Aorta (tissue), 4 donors: ENCODE measurements around the gene EIF2AK2. TPM values are rescaled to one million over a fixed set of nuclear protein-coding genes. Genes with fewer than 3 reads are reported as not detected.

Experiments used
- polyA plus RNA-seq, 2 donors: library from polyadenylated mRNA; stranded (reverse); fragments of 200-250 nt; gene quantifications; one replicate each; pipeline ENCODE4 v1.2.3, GENCODE V29; 2013
- total RNA-seq, 2 donors: library from RNA; stranded (reverse); fragmentation: NEBNext Ultra II Directional; extraction: Animal tissue kit (Norgen Biotek cat#: 25700); gene quantifications; one replicate each; pipeline ENCODE4 v1.2.1, GENCODE V29; 2021
- donor health status: healthy with polysubstance abuse.
- donor health status: Bipolar disorder and iron deficiency.
- donor health status: DM: no; HTN: no; CAD: no.
- donor health status: DM: yes; HTN: yes; CAD: no.

EIF2AK2 gene
- total and polyA plus RNA-seq, 4 donors = 8.4 to 49.5 (median 28.4) TPM

Other genes with a start within 250 kb of the EIF2AK2 start
- gene STRN, start 190.4 kb downstream of the EIF2AK2 start, total RNA-seq = 10 to 100 TPM; 31.8 to 33.8 TPM
- gene STRN, start 190.4 kb downstream of the EIF2AK2 start, polyA plus RNA-seq = 1 to 10 TPM; 5.1 to 6.1 TPM
- 10 to 100 TPM; 19.9 to 28.2 TPM for gene HEATR5B, start 72.6 kb downstream of the EIF2AK2 start, total RNA-seq
- 10 to 100 TPM in 1 of 2 donors, 1 to 10 TPM in 1; 5.0 to 10.1 TPM for gene HEATR5B, start 72.6 kb downstream of the EIF2AK2 start, polyA plus RNA-seq
- gene GPATCH11, start 72.5 kb downstream of the EIF2AK2 start, total RNA-seq = 1 to 10 TPM; 6.6 to 6.9 TPM
- gene GPATCH11, start 72.5 kb downstream of the EIF2AK2 start, polyA plus RNA-seq = 1 to 10 TPM; 4.2 to 8.9 TPM
- gene SULT6B1, start 31.7 kb upstream of the EIF2AK2 start, total RNA-seq = not detected
- not detected for gene SULT6B1, start 31.7 kb upstream of the EIF2AK2 start, polyA plus RNA-seq
- gene CEBPZOS, start 39.5 kb upstream of the EIF2AK2 start, total RNA-seq = 10 to 100 TPM; 24.9 to 36.9 TPM
- gene CEBPZOS, start 39.5 kb upstream of the EIF2AK2 start, polyA plus RNA-seq = 100 to 1,000 TPM in 1 of 2 donors, 10 to 100 TPM in 1; 29.3 to 138 TPM
- 10 to 100 TPM; 37.0 to 38.1 TPM for gene CEBPZ, start 74.6 kb upstream of the EIF2AK2 start, total RNA-seq
- 10 to 100 TPM; 19.5 to 35.0 TPM for gene CEBPZ, start 74.6 kb upstream of the EIF2AK2 start, polyA plus RNA-seq
- gene NDUFAF7, start 74.7 kb upstream of the EIF2AK2 start, total RNA-seq = 10 to 100 TPM; 17.0 to 23.9 TPM
- gene NDUFAF7, start 74.7 kb upstream of the EIF2AK2 start, polyA plus RNA-seq = 10 to 100 TPM in 1 of 2 donors, 1 to 10 TPM in 1; 7.5 to 18.7 TPM
- 10 to 100 TPM; 43.2 to 54.8 TPM for gene PRKD3, start 167.9 kb upstream of the EIF2AK2 start, total RNA-seq
- gene PRKD3, start 167.9 kb upstream of the EIF2AK2 start, polyA plus RNA-seq = 10 to 100 TPM; 14.1 to 14.8 TPM
- 1 to 10 TPM; 3.8 to 4.0 TPM for gene QPCT, start 187.7 kb upstream of the EIF2AK2 start, total RNA-seq
- 1 to 10 TPM; 1.9 to 5.5 TPM for gene QPCT, start 187.7 kb upstream of the EIF2AK2 start, polyA plus RNA-seq